ENCODE data around the gene TM9SF2.

Gene TM9SF2

GRCh38 chr13:99528547-99528946 is 27.3 kb downstream of the TM9SF2 start:
- H3K4me3 ChIP-seq (ENCODE audit: low read depth, low read length) = no peak overlapping the region
- TF ChIP-seq CTCF (IDR thresholded peaks at IDR 0.05; ENCODE audit: low read depth, low read length, missing control alignments) = peak; percentile 44
- DNase-seq (ENCODE audit: low read depth) = no peak

GRCh38 chr13:99536023-99536422 is 34.8 kb downstream of the TM9SF2 start:
- no peak for DNase-seq (ENCODE audit: low read depth)
- no peak for TF ChIP-seq CTCF (IDR thresholded peaks at IDR 0.05; ENCODE audit: low read depth, low read length, missing control alignments)
- no peak overlapping the region for H3K4me3 ChIP-seq (ENCODE audit: low read depth, low read length)

GRCh38 chr13:99540530-99540929 is 39.3 kb downstream of the TM9SF2 start:
- DNase-seq (ENCODE audit: low read depth) = no peak
- no peak for TF ChIP-seq CTCF (IDR thresholded peaks at IDR 0.05; ENCODE audit: low read depth, low read length, missing control alignments)
- H3K4me3 ChIP-seq (ENCODE audit: low read depth, low read length) = no peak overlapping the region

- no peak overlapping the region for H3K4me3 ChIP-seq (ENCODE audit: low read depth, low read length)
- TF ChIP-seq CTCF (IDR thresholded peaks at IDR 0.05; ENCODE audit: low read depth, low read length, missing control alignments) = no peak
- DNase-seq (ENCODE audit: low read depth) = peak; percentile 94
Measured at GRCh38 chr13:99542788-99543406, 41.6 kb downstream of the TM9SF2 start.

GRCh38 chr13:99545361-99545760 is 44.1 kb downstream of the TM9SF2 start:
- H3K4me3 ChIP-seq (ENCODE audit: low read depth, low read length) = no peak overlapping the region
- DNase-seq (ENCODE audit: low read depth) = no peak
- TF ChIP-seq CTCF (IDR thresholded peaks at IDR 0.05; ENCODE audit: low read depth, low read length, missing control alignments) = no peak

GRCh38 chr13:99545979-99546378 is 44.7 kb downstream of the TM9SF2 start:
- no peak for TF ChIP-seq CTCF (IDR thresholded peaks at IDR 0.05; ENCODE audit: low read depth, low read length, missing control alignments)
- no peak for DNase-seq (ENCODE audit: low read depth)
- H3K4me3 ChIP-seq (ENCODE audit: low read depth, low read length) = no peak overlapping the region

- DNase-seq (ENCODE audit: low read depth) = no peak
- no peak for TF ChIP-seq CTCF (IDR thresholded peaks at IDR 0.05; ENCODE audit: low read depth, low read length, missing control alignments)
- H3K4me3 ChIP-seq (ENCODE audit: low read depth, low read length) = no peak overlapping the region
Measured at GRCh38 chr13:99546878-99547277, 45.6 kb downstream of the TM9SF2 start.
